Measurements from ENCODE around the gene NAV1. TPM values are rescaled to one million over a fixed set of nuclear protein-coding genes. Genes with fewer than 3 reads are reported as not detected.

The NAV1 gene
- total RNA-seq, 1 donor from 2014 or later = 34.1 TPM

DNA sequence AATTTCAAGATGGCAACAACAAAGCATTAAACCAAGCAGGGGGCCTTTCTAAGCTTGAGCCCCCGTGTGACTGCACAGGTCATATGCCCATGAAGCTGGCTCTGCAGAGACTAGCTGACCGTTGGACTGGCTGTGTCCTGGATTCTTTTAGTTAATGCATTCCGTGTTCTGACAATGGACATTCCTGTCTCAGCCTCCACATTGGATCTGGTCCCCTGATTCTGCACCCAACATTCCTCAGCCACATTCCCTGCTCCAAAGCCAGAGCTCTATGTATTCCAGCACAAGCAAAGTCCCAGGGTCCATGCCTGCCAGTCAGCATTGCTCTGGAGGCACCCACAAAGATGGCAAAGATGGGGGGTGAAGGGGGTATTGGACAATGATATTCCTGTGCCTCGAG lies 5.1 kb upstream of the NAV1 start:
- Histone ChIP-seq H3K27ac (no peak overlapping the region), H3K27me3 (peaks cover 7% of the 10 kb centered on the region), H3K9me3 (no peaks in the 10 kb centered on the region), H3K4me1 (peaks cover 42% of the 10 kb centered on the region), H3K4me3 (no peak overlapping the region), H3K36me3 (no peaks in the 10 kb centered on the region)
- intact Hi-C loops (cut with DNase I) = no loop called here
- ATAC-seq (no peak), DNase-seq (no peak)
- TF ChIP-seq CTCF (IDR thresholded peaks at IDR 0.05) = no peak

DNA sequence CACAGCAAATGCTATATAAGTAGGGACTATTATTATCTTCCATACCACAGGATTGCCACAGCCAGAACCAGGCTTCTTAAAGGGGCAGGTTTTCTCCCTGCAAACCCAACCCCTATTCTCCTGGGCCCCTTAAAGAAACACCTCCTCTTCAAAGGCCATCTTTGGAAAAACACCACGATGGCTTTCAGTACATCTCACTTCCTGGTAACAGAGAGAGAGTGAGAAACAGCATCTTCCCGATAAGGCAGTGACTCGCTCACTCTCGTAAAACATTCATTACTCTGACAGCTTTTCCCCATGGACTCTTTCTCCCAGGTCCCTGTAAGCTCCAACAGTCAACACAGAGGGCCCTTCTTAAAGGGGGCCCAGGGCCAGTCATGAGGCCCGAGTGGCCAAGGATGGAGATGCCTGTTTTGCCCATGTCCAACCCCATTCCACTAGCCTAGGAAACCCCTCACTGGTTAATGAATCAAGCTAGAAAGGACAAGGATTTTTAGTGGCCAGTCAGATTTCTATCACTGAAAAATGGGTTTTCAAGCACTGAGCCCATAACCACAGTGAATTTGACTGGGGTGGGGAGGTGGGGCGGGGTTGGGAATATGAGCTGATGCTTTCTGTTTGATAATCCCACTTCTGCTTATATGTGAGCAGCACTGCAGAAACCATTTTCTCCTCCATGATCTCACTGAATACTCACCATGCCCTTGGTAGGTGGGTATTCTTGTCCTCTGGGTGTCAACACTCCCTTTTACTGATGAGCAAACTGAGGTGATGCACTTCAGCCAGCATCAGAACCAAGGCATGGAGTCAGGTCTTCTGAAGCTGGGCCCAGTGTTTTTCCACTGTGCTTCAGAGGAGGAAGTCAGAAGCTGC lies 3.6 kb upstream of the NAV1 start:
- Histone ChIP-seq H3K27me3 (peaks cover 11% of the 10 kb centered on the region), H3K36me3 (no peaks in the 10 kb centered on the region), H3K4me1 (peaks cover 42% of the 10 kb centered on the region), H3K4me3 (no peak overlapping the region), H3K9me3 (no peaks in the 10 kb centered on the region), H3K27ac (peak overlapping the region; percentile 30)
- TF ChIP-seq CTCF (IDR thresholded peaks at IDR 0.05) = no peak
- intact Hi-C loops (cut with DNase I) = no loop called here
- ATAC-seq = no peak
- DNase-seq = no peak

DNA sequence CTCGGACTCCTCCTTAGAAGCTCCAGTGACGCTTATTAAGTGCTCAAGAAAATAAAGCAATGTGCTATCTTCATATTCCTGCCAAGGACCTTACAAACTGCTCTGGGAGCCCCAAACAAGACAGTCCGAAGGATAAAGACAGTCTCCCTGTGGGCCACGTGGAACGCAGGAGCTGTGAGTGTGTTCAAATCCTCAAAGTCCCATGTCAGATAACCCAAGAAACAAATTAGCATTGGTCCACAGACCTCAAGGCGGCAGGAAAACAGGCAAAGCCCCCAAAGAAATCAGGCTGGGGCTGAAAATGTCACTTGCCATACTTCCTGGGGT lies 3.0 kb upstream of the NAV1 start:
- H3K4me3 ChIP-seq = no peak overlapping the region
- H3K27me3 ChIP-seq = peaks cover 11% of the 10 kb centered on the region
- H3K4me1 ChIP-seq = peaks cover 41% of the 10 kb centered on the region
- H3K27ac ChIP-seq = peak overlapping the region; percentile 61
- no peaks in the 10 kb centered on the region for H3K36me3 ChIP-seq
- ATAC-seq (no peak), DNase-seq (no peak)
- TF ChIP-seq CTCF (IDR thresholded peaks at IDR 0.05) = no peak
- intact Hi-C loops (cut with DNase I) = no loop called here
- no peaks in the 10 kb centered on the region for H3K9me3 ChIP-seq

DNA sequence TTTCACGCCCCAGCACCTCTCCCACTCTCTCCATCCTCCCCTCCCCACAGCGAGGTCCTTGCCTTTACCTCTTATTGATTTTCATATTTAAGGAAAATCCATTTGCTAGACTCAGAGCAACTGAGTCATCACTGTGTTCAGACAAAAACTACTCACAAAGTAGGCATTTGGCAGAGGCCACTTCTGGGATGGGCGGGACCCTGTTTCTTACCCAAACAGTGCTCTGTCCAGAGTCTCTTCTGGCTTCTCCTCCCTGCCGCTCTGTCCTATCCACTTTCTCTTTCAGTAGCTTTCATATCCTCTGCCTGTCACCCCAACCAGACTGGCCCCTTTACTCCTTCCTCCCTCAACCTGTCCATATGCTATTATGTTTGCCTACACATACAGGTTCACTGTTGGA lies 2.4 kb upstream of the NAV1 start:
- H3K4me3 ChIP-seq = no peak overlapping the region
- TF ChIP-seq CTCF (IDR thresholded peaks at IDR 0.05) = no peak
- no peaks in the 10 kb centered on the region for H3K9me3 ChIP-seq
- H3K4me1 ChIP-seq = peaks cover 40% of the 10 kb centered on the region
- no peak for DNase-seq
- H3K36me3 ChIP-seq = no peaks in the 10 kb centered on the region
- H3K27ac ChIP-seq = no peak overlapping the region
- intact Hi-C loops (cut with DNase I) = no loop called here
- no peak for ATAC-seq
- H3K27me3 ChIP-seq = peaks cover 11% of the 10 kb centered on the region

- no peaks in the 10 kb centered on the region for H3K9me3 ChIP-seq
- H3K27ac ChIP-seq = no peak overlapping the region
- peaks cover 11% of the 10 kb centered on the region for H3K27me3 ChIP-seq
- DNase-seq (no peak), ATAC-seq (no peak)
- no peaks in the 10 kb centered on the region for H3K36me3 ChIP-seq
- TF ChIP-seq CTCF (IDR thresholded peaks at IDR 0.05) = no peak
- H3K4me1 ChIP-seq = peaks cover 40% of the 10 kb centered on the region
- intact Hi-C loops (cut with DNase I) = no loop called here
- H3K4me3 ChIP-seq = no peak overlapping the region
These were observed 1.9 kb upstream of the NAV1 start for GRCh38 chr1:201537028-201537427.

Data from upper lobe of right lung (tissue), 1 donor.